Cardiac muscle cell (in vitro differentiated cells and primary cell): ENCODE data around the gene SMIM3. TPM values are rescaled to one million over a fixed set of nuclear protein-coding genes. Genes with fewer than 3 reads are reported as not detected.
A peak's percentile ranks its signal among the peaks of the same experiment; 100 is the strongest.

Experiments
- DNase-seq, 2 donors: peaks; one replicate each; pipeline versions ENCODE4 v3.0.0 to v3.0.0-alpha.2; 2010 to 2017; ENCODE audit warnings: low read depth in 1 of 2, low spot score in 1 of 2
- H3K27ac ChIP-seq: fragments of 200-600 bp; sonication (generic); 2 replicates; pipeline ENCODE4 v1.5.1; 2016
- H3K27me3 ChIP-seq: fragments of 200-600 bp; sonication (generic); 2 replicates; pipeline ENCODE4 v1.6.0; 2016; ENCODE audit warnings: control low read depth
- H3K36me3 ChIP-seq: fragments of 200-600 bp; sonication (generic); 2 replicates; pipeline ENCODE4 v1.5.1; 2016; ENCODE audit warnings: control low read depth
- H3K4me1 ChIP-seq: fragments of 200-600 bp; sonication (generic); 2 replicates; pipeline ENCODE4 v1.8.1; 2017; ENCODE audit warnings: low read depth, mild to moderate bottlenecking, mixed run types
- H3K4me3 ChIP-seq: fragments of 200-600 bp; sonication (generic); 2 replicates; pipeline ENCODE4 v1.5.1; 2016; ENCODE audit warnings: mild to moderate bottlenecking
- H3K9me3 ChIP-seq: fragments of 200-600 bp; sonication (generic); 2 replicates; pipeline ENCODE4 v1.5.1; 2017; ENCODE audit warnings: low read depth, mild to moderate bottlenecking, control low read depth
- CTCF ChIP-seq: IDR thresholded peaks from 2 replicates; pipeline ENCODE4 v1.5.1; 2012; ENCODE audit warnings: low read depth, mild to moderate bottlenecking, low read length
- polyA plus RNA-seq: library from polyadenylated mRNA; unstranded; fragments of >200 nt; fragmentation: Nextera tagmentation; extraction: Ambion mirVana; gene quantifications from 2 replicates; pipeline ENCODE4 v1.2.1, GENCODE V29; 2016
- total RNA-seq: library from RNA; depleted of rRNA; stranded (reverse); fragments of >200 nt; gene quantifications from 2 replicates; pipeline ENCODE4 v1.2.3, GENCODE V29; 2016

SMIM3 gene
- total and polyA plus RNA-seq, 2 experiments from 2014 or later, result 16.8 to 43.5 TPM

DNA sequence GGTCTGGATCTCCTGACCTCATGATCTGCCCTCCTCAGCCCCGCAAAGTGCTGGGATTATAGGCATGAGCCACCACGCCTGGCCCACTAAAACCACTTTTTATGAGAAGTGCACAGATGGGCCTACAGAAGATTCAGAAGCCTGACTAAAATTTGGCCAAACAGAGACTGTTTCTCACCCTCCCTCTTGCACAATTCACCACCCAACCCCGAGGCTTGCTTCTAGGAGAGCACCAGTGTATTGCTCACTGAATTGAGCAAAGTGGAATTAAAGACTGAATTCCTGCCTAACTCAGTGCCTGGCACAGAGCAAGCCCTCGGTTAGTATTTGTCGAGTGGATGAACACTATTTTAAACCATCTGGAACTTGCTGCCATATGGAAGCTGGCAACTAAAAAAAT, 16.3 kb upstream of the SMIM3 start:
- Histone ChIP-seq H3K27ac (no peak overlapping the region), H3K4me3 (no peak overlapping the region), H3K9me3 (no peaks in the 10 kb centered on the region), H3K27me3 (no peaks in the 10 kb centered on the region), H3K4me1 (peaks cover 8% of the 10 kb centered on the region), H3K36me3 (no peaks in the 10 kb centered on the region)
- TF ChIP-seq CTCF, result no peak
- peak in 1 of 2 donors; percentile 67 for DNase-seq

GRCh38 chr5:150763023-150763769, 15.4 kb upstream of the SMIM3 start:
- Histone ChIP-seq H3K27ac (no peak overlapping the region), H3K36me3 (no peaks in the 10 kb centered on the region), H3K4me1 (peaks cover 3% of the 10 kb centered on the region), H3K27me3 (peaks cover 3% of the 10 kb centered on the region), H3K4me3 (no peak overlapping the region), H3K9me3 (no peaks in the 10 kb centered on the region)
- DNase-seq, result peak; percentile 33 to 97
- TF ChIP-seq CTCF, result no peak

DNA sequence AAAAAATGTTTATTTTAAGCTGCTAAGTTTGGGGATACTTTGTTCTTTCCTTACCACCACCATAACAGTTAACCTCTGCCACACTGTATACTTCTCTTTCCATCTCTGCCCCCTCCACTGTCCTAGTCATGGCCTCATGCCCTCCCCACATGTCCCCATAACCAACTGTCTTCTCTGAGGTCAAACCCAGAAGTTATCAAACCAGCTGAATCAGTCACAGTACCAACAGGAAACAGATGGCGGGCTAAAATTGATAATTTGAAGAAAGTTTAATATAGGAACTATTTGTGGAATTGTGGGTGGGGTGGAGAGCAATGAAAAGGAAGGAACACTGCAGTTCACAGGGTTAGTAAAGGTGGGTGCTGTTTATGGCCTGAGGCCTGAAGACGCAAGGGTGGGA, 14.0 kb upstream of the SMIM3 start:
- Histone ChIP-seq H3K36me3 (no peaks in the 10 kb centered on the region), H3K27me3 (peaks cover 6% of the 10 kb centered on the region), H3K27ac (no peak overlapping the region), H3K4me1 (peaks cover 3% of the 10 kb centered on the region), H3K9me3 (no peaks in the 10 kb centered on the region), H3K4me3 (no peak overlapping the region)
- no peak for DNase-seq
- TF ChIP-seq CTCF, result no peak

GRCh38 chr5:150765011-150765798, 13.4 kb upstream of the SMIM3 start:
- peaks cover 6% of the 10 kb centered on the region for H3K27me3 ChIP-seq
- TF ChIP-seq CTCF, result no peak
- peaks cover 3% of the 10 kb centered on the region for H3K4me1 ChIP-seq
- no peak overlapping the region for H3K4me3 ChIP-seq
- no peaks in the 10 kb centered on the region for H3K36me3 ChIP-seq
- H3K9me3 ChIP-seq, result no peaks in the 10 kb centered on the region
- DNase-seq, result no peak
- H3K27ac ChIP-seq, result no peak overlapping the region

DNA sequence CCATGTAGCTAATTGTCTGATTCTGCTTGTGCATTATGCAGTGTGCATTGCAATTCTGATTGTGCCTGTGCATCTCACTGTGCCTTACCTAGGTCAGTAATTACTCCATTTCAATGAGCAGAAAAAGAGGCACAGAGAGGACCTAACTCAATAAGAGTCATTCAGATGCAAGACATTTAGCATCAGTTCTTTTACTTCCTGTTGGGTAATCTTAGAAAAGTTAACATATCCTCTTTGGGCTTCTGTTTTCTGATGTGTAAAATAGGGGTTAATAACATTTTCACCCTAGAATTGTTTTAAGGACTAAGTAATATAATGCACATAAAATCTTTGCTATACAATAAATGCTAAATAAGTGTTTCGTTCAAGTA, 12.8 kb upstream of the SMIM3 start:
- Histone ChIP-seq H3K27ac (no peak overlapping the region), H3K9me3 (no peaks in the 10 kb centered on the region), H3K36me3 (no peaks in the 10 kb centered on the region), H3K27me3 (peaks cover 6% of the 10 kb centered on the region), H3K4me1 (peaks cover 3% of the 10 kb centered on the region), H3K4me3 (no peak overlapping the region)
- no peak for TF ChIP-seq CTCF
- no peak for DNase-seq
